GM23338 (cell line): ENCODE results near the gene COBL. TPM values are rescaled to one million over a fixed set of nuclear protein-coding genes. Genes with fewer than 3 reads are reported as not detected.

ENCODE experiments used
- ATAC-seq: fragments of 200-7000 bp; cut with Tn5 transposase; 3 replicates; pipeline ENCODE4 v1.9.1; 2020
- DNase-seq: peaks from one replicate; pipeline ENCODE4 v3.0.0-alpha.2; 2015; ENCODE audit warnings: low spot score
- H2AFZ ChIP-seq: fragments of 200-600 bp; sonication (generic); 2 replicates; pipeline ENCODE4 v1.8.0; 2016; ENCODE audit warnings: antibody characterized with exemption, mild to moderate bottlenecking, moderate library complexity
- H3F3A ChIP-seq: fragments of 200-600 bp; sonication (generic); replicated peaks from 2 replicates; pipeline ENCODE4 v1.8.0; 2017; ENCODE audit warnings: antibody characterized with exemption, mixed run types, low read depth
- H3K27ac ChIP-seq: fragments of 200-600 bp; sonication (generic); 2 replicates; pipeline ENCODE4 v1.6.1; 2016; ENCODE audit warnings: low read depth
- H3K27me3 ChIP-seq: fragments of 200-600 bp; sonication (generic); 2 replicates; pipeline ENCODE4 v1.8.0; 2016; ENCODE audit warnings: mild to moderate bottlenecking, mixed run types, moderate library complexity; ENCODE audit not compliant: insufficient read depth
- H3K36me3 ChIP-seq: fragments of 200-600 bp; sonication (generic); 2 replicates; pipeline ENCODE4 v1.8.0; 2016; ENCODE audit warnings: mild to moderate bottlenecking; ENCODE audit not compliant: insufficient read depth
- H3K4me1 ChIP-seq: fragments of 200-600 bp; sonication (generic); 2 replicates; pipeline ENCODE4 v1.8.0; 2016; ENCODE audit warnings: mild to moderate bottlenecking, moderate library complexity; ENCODE audit not compliant: insufficient read depth
- H3K4me2 ChIP-seq: fragments of 200-600 bp; sonication (generic); 2 replicates; pipeline ENCODE4 v1.7.1; 2017; ENCODE audit warnings: mixed run types
- H3K4me3 ChIP-seq: fragments of 200-600 bp; sonication (generic); 2 replicates; pipeline ENCODE4 v1.6.1; 2016; ENCODE audit warnings: mixed run types
- H3K79me2 ChIP-seq: fragments of 200-600 bp; sonication (generic); replicated peaks from 2 replicates; pipeline ENCODE4 v1.8.0; 2017; ENCODE audit warnings: mild to moderate bottlenecking; ENCODE audit not compliant: insufficient read depth
- H3K9me2 ChIP-seq: fragments of 200-600 bp; sonication (generic); 2 replicates; pipeline ENCODE4 v1.8.0; 2017; ENCODE audit not compliant: insufficient read depth
- H4K20me1 ChIP-seq: fragments of 200-600 bp; sonication (generic); replicated peaks from 2 replicates; pipeline ENCODE4 v1.8.0; 2017; ENCODE audit warnings: mild to moderate bottlenecking; ENCODE audit not compliant: insufficient read depth
- H3K27ac Mint-ChIP-seq: 2 replicates; pipeline ENCODE4 v1.8.0; 2020; ENCODE audit warnings: inconsistent platforms, mild to moderate bottlenecking, moderate library complexity, mixed read lengths
- H3K27me3 Mint-ChIP-seq: 3 replicates; pipeline ENCODE4 v1.8.0; 2022; ENCODE audit warnings: low read depth, mild to moderate bottlenecking, moderate library complexity, mixed read lengths, inconsistent platforms; ENCODE audit not compliant: insufficient read depth, poor library complexity
- H3K36me3 Mint-ChIP-seq: 3 replicates; pipeline ENCODE4 v1.8.0; 2021; ENCODE audit warnings: low read depth, mild to moderate bottlenecking, inconsistent platforms, moderate library complexity, mixed read lengths
- H3K4me1 Mint-ChIP-seq: 3 replicates; pipeline ENCODE4 v1.8.0; 2020; ENCODE audit warnings: mild to moderate bottlenecking, inconsistent platforms, mixed read lengths
- H3K4me3 Mint-ChIP-seq: 3 replicates; pipeline ENCODE4 v1.8.0; 2021; ENCODE audit warnings: moderate library complexity, mild to moderate bottlenecking, inconsistent platforms, mixed read lengths
- H3K9me3 Mint-ChIP-seq: 3 replicates; pipeline ENCODE4 v1.8.0; 2020; ENCODE audit warnings: moderate library complexity, mild to moderate bottlenecking, inconsistent platforms, mixed read lengths
- CREB1 ChIP-seq: fragments of 250-450 bp; sonication (Bioruptor Pico); IDR thresholded peaks from 2 replicates; pipeline ENCODE4 v1.5.0; 2020; ENCODE audit warnings: low read depth, mild to moderate bottlenecking, moderate library complexity
- JUNB ChIP-seq: IDR thresholded peaks from one replicate; pipeline ENCODE4 v1.6.1; 2016; ENCODE audit warnings: antibody characterized with exemption; ENCODE audit not compliant: unreplicated experiment
- POLR2AphosphoS5 ChIP-seq: IDR thresholded peaks from 2 replicates; pipeline ENCODE4 v1.6.1; 2016; ENCODE audit warnings: antibody characterized with exemption, low read depth
- polyA plus RNA-seq: library from polyadenylated mRNA; unstranded; fragments of >200 nt; fragmentation: Nextera tagmentation; extraction: Ambion mirVana; gene quantifications from 2 replicates; pipeline ENCODE4 v1.2.1, GENCODE V29; 2016
- total RNA-seq: library from RNA; depleted of rRNA; stranded (reverse); fragments of >200 nt; shearing (Covaris generic); gene quantifications from 2 replicates; pipeline ENCODE4 v1.2.3, GENCODE V29; 2014
- TF ChIP-seq, protein P1 (sequence below): fragments of 250-450 bp; sonication (Bioruptor Pico); IDR thresholded peaks from 2 replicates; pipeline ENCODE4 v1.5.0; 2020; ENCODE audit warnings: mild to moderate bottlenecking, moderate library complexity
- TF ChIP-seq, protein P2 (sequence below): IDR thresholded peaks from one replicate; pipeline ENCODE4 v1.6.1; 2018; ENCODE audit warnings: antibody characterized with exemption; ENCODE audit not compliant: unreplicated experiment
- TF ChIP-seq, protein P3 (sequence below), 2 experiments: fragments of 200-600 bp in 1 of 2; sonication (generic) in 1 of 2; conservative IDR thresholded peaks; 2 replicates each; pipeline versions ENCODE4 v1.5.1 to v1.6.1; 2016 to 2017; ENCODE audit warnings: antibody characterized with exemption in 2 of 2, low read depth in 2 of 2, mild to moderate bottlenecking in 2 of 2, moderate library complexity in 1 of 2
- TF ChIP-seq, protein P4 (sequence below): IDR thresholded peaks from 2 replicates; pipeline ENCODE4 v1.6.1; 2016; ENCODE audit warnings: antibody characterized with exemption

The COBL gene
- total and polyA plus RNA-seq, 2 experiments from 2014 or later = 18.3 to 51.9 TPM

DNA sequence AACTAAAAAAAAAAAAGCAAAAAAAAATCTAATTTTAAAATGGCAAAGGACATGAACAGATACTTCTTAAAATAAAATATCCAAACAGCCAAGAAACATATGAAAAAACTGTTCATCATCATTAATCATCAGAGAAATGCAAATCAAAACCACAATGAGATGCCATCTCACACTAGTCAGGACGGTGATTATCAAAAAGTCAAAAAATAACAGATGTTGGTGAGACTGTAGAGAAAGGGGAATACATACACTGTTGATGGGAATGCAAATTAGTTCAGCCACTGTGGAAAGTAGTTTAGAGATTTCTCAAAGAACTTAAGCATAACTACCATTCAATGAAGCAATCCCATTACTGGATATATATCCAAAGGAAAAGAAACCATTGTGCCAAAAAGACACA lies 30.2 kb downstream of the COBL start:
- H3K4me3 ChIP-seq = no peak overlapping the region
- Mint-ChIP-seq H3K27me3 (peaks cover 13% of the 10 kb centered on the region), H3K9me3 (0 out of 3 replicates have a peak, but pooled peaks cover 4% of the 10 kb centered on the region), H3K4me1 (peaks cover 31% of the 10 kb centered on the region), H3K4me3 (no peak overlapping the region), H3K27ac (no peak overlapping the region), H3K36me3 (no peaks in the 10 kb centered on the region; the same call in 2 of the 3 replicates)
- no peaks in the 10 kb centered on the region for H3F3A ChIP-seq
- H3K27ac ChIP-seq = no peak overlapping the region
- H2AFZ ChIP-seq = no peak overlapping the region
- no peaks in the 10 kb centered on the region for H3K27me3 ChIP-seq
- no peaks in the 10 kb centered on the region for H3K9me2 ChIP-seq
- H3K4me2 ChIP-seq = no peak overlapping the region
- no peak for DNase-seq
- H4K20me1 ChIP-seq = peaks cover 13% of the 10 kb centered on the region
- peaks cover 100% of the 10 kb centered on the region for H3K79me2 ChIP-seq
- H3K4me1 ChIP-seq = peaks cover 28% of the 10 kb centered on the region
- TF ChIP-seq, protein P1, sequence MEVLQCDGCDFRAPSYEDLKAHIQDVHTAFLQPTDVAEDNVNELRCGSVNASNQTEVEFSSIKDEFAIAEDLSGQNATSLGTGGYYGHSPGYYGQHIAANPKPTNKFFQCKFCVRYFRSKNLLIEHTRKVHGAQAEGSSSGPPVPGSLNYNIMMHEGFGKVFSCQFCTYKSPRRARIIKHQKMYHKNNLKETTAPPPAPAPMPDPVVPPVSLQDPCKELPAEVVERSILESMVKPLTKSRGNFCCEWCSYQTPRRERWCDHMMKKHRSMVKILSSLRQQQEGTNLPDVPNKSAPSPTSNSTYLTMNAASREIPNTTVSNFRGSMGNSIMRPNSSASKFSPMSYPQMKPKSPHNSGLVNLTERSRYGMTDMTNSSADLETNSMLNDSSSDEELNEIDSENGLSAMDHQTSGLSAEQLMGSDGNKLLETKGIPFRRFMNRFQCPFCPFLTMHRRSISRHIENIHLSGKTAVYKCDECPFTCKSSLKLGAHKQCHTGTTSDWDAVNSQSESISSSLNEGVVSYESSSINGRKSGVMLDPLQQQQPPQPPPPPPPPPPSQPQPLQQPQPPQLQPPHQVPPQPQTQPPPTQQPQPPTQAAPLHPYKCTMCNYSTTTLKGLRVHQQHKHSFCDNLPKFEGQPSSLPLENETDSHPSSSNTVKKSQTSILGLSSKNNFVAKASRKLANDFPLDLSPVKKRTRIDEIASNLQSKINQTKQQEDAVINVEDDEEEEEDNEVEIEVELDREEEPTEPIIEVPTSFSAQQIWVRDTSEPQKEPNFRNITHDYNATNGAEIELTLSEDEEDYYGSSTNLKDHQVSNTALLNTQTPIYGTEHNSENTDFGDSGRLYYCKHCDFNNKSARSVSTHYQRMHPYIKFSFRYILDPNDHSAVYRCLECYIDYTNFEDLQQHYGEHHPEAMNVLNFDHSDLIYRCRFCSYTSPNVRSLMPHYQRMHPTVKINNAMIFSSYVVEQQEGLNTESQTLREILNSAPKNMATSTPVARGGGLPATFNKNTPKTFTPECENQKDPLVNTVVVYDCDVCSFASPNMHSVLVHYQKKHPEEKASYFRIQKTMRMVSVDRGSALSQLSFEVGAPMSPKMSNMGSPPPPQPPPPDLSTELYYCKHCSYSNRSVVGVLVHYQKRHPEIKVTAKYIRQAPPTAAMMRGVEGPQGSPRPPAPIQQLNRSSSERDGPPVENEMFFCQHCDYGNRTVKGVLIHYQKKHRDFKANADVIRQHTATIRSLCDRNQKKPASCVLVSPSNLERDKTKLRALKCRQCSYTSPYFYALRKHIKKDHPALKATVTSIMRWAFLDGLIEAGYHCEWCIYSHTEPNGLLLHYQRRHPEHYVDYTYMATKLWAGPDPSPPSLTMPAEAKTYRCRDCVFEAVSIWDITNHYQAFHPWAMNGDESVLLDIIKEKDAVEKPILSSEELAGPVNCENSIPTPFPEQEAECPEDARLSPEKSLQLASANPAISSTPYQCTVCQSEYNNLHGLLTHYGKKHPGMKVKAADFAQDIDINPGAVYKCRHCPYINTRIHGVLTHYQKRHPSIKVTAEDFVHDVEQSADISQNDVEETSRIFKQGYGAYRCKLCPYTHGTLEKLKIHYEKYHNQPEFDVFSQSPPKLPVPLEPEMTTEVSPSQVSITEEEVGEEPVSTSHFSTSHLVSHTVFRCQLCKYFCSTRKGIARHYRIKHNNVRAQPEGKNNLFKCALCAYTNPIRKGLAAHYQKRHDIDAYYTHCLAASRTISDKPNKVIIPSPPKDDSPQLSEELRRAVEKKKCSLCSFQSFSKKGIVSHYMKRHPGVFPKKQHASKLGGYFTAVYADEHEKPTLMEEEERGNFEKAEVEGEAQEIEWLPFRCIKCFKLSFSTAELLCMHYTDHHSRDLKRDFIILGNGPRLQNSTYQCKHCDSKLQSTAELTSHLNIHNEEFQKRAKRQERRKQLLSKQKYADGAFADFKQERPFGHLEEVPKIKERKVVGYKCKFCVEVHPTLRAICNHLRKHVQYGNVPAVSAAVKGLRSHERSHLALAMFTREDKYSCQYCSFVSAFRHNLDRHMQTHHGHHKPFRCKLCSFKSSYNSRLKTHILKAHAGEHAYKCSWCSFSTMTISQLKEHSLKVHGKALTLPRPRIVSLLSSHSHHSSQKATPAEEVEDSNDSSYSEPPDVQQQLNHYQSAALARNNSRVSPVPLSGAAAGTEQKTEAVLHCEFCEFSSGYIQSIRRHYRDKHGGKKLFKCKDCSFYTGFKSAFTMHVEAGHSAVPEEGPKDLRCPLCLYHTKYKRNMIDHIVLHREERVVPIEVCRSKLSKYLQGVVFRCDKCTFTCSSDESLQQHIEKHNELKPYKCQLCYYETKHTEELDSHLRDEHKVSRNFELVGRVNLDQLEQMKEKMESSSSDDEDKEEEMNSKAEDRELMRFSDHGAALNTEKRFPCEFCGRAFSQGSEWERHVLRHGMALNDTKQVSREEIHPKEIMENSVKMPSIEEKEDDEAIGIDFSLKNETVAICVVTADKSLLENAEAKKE (CRISPR knock-in tag) = no peak
- ATAC-seq = no peak
- H3K36me3 ChIP-seq = no peaks in the 10 kb centered on the region

DNA sequence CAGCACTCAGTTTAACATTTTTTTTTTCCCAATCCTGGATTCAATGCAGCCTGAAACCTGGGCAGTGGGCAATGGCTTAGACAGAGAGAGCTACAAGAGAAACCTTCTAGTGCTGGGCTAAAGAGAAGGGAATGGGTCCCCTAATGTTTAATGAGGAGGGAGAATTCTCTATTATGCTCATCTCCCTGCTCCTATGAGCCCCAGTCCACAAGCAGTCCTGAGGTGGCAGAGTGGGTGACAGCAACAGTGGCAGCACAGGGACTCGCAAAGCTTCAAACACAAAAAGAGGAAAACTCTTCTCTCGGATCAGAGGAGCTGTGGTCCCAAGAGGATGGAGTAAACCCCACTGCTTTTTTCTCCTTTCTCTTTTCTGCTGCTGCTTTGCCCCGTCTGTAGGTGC lies 36.5 kb downstream of the COBL start:
- Histone ChIP-seq H3K4me2 (no peak overlapping the region), H3K36me3 (no peaks in the 10 kb centered on the region), H3K79me2 (peaks cover 98% of the 10 kb centered on the region), H2AFZ (no peak overlapping the region), H3K27me3 (no peaks in the 10 kb centered on the region), H3F3A (no peaks in the 10 kb centered on the region), H3K27ac (no peak overlapping the region), H3K9me2 (no peaks in the 10 kb centered on the region), H4K20me1 (no peaks in the 10 kb centered on the region; the same call in 1 of the 2 replicates), H3K4me1 (peaks cover 17% of the 10 kb centered on the region), H3K4me3 (no peak overlapping the region)
- H3K4me1 Mint-ChIP-seq = peaks cover 26% of the 10 kb centered on the region
- H3K36me3 Mint-ChIP-seq = no peaks in the 10 kb centered on the region; the same call in 2 of the 3 replicates
- H3K9me3 Mint-ChIP-seq = 0 out of 3 replicates have a peak, but pooled peaks cover 4% of the 10 kb centered on the region
- no peak for ATAC-seq
- DNase-seq = no peak
- no peak overlapping the region for H3K27ac Mint-ChIP-seq
- H3K27me3 Mint-ChIP-seq = peaks cover 7% of the 10 kb centered on the region
- H3K4me3 Mint-ChIP-seq = no peak overlapping the region
- TF ChIP-seq, protein P2, sequence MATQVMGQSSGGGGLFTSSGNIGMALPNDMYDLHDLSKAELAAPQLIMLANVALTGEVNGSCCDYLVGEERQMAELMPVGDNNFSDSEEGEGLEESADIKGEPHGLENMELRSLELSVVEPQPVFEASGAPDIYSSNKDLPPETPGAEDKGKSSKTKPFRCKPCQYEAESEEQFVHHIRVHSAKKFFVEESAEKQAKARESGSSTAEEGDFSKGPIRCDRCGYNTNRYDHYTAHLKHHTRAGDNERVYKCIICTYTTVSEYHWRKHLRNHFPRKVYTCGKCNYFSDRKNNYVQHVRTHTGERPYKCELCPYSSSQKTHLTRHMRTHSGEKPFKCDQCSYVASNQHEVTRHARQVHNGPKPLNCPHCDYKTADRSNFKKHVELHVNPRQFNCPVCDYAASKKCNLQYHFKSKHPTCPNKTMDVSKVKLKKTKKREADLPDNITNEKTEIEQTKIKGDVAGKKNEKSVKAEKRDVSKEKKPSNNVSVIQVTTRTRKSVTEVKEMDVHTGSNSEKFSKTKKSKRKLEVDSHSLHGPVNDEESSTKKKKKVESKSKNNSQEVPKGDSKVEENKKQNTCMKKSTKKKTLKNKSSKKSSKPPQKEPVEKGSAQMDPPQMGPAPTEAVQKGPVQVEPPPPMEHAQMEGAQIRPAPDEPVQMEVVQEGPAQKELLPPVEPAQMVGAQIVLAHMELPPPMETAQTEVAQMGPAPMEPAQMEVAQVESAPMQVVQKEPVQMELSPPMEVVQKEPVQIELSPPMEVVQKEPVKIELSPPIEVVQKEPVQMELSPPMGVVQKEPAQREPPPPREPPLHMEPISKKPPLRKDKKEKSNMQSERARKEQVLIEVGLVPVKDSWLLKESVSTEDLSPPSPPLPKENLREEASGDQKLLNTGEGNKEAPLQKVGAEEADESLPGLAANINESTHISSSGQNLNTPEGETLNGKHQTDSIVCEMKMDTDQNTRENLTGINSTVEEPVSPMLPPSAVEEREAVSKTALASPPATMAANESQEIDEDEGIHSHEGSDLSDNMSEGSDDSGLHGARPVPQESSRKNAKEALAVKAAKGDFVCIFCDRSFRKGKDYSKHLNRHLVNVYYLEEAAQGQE = no peak
- TF ChIP-seq, protein P3, sequence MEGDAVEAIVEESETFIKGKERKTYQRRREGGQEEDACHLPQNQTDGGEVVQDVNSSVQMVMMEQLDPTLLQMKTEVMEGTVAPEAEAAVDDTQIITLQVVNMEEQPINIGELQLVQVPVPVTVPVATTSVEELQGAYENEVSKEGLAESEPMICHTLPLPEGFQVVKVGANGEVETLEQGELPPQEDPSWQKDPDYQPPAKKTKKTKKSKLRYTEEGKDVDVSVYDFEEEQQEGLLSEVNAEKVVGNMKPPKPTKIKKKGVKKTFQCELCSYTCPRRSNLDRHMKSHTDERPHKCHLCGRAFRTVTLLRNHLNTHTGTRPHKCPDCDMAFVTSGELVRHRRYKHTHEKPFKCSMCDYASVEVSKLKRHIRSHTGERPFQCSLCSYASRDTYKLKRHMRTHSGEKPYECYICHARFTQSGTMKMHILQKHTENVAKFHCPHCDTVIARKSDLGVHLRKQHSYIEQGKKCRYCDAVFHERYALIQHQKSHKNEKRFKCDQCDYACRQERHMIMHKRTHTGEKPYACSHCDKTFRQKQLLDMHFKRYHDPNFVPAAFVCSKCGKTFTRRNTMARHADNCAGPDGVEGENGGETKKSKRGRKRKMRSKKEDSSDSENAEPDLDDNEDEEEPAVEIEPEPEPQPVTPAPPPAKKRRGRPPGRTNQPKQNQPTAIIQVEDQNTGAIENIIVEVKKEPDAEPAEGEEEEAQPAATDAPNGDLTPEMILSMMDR (conservative IDR thresholded peaks at IDR 0.05; ENCODE audit: low read depth in 2 of 2) = no peak
- TF ChIP-seq POLR2AphosphoS5 = no peak
- TF ChIP-seq, protein P4, sequence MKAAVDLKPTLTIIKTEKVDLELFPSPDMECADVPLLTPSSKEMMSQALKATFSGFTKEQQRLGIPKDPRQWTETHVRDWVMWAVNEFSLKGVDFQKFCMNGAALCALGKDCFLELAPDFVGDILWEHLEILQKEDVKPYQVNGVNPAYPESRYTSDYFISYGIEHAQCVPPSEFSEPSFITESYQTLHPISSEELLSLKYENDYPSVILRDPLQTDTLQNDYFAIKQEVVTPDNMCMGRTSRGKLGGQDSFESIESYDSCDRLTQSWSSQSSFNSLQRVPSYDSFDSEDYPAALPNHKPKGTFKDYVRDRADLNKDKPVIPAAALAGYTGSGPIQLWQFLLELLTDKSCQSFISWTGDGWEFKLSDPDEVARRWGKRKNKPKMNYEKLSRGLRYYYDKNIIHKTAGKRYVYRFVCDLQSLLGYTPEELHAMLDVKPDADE = no peak
- no peak for TF ChIP-seq JUNB
- TF ChIP-seq CREB1 (CRISPR knock-in tag) = no peak
